GM19025 (cell line): ENCODE results near the gene ALG11.
"Not testable (repeated sequence)": the region's sequence is repeated elsewhere in the genome, so short reads cannot be mapped to it uniquely, and the experiment has no call there.

Source experiments
- ATAC-seq: cut with Tn5 transposase; IDR thresholded peaks from one replicate; pipeline ENCODE4 v1.9.1; 2021; ENCODE audit warnings: mild to moderate bottlenecking, low read depth, moderate library complexity; ENCODE audit not compliant: unreplicated experiment

ALG11 gene

GRCh38 chr13:52025475-52026245 lies 13.5 kb downstream of the ALG11 start:
- no peak for ATAC-seq

GRCh38 chr13:52026246-52026626 lies 14.0 kb downstream of the ALG11 start:
- no peak for ATAC-seq

GRCh38 chr13:52027832-52028231 lies 15.6 kb downstream of the ALG11 start:
- ATAC-seq = no peak

- ATAC-seq = no peak
These were observed 17.4 kb downstream of the ALG11 start for GRCh38 chr13:52029569-52029968.

GRCh38 chr13:52030401-52030800 lies 18.2 kb downstream of the ALG11 start:
- not testable (repeated sequence) for ATAC-seq

DNA sequence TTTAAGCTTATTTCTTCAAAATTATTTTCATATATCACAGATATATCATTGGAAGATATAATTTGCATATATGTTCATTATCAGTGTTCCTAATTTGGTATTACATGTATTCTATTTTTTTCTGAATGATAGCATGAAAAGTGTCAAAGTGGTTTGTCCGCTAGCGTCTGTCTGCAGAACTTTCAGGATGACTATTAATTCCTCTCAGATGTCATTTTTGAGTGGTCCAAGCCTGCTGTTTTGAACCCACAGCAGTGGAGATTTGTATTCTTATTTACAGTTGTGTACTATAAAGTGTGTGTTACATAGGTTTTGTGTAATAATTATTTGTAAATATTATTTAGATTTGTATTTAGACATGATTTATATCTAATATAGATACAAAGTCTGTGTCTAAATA lies 20.8 kb downstream of the ALG11 start:
- ATAC-seq = no peak

GRCh38 chr13:52034616-52035226 lies 22.5 kb downstream of the ALG11 start:
- ATAC-seq = no peak

DNA sequence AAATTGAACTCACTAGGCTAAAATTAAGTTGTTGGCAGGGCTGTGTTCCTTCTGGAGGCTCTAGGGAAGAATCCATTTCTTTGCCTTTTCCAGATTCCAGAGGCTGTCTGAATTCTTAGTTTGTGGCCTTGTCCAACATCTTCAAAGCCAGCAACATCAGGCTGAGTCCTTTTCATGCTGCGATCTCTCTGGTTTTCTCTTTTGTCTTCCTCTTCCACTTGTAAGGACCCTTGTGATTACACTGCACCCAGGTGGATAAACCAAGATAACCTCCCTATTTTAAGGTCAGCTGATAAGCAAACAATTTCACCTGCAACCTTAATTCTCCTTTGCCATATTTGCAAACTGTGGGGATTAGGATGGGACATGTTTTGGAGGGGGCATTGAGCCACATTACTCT lies 23.8 kb downstream of the ALG11 start:
- ATAC-seq = no peak

DNA sequence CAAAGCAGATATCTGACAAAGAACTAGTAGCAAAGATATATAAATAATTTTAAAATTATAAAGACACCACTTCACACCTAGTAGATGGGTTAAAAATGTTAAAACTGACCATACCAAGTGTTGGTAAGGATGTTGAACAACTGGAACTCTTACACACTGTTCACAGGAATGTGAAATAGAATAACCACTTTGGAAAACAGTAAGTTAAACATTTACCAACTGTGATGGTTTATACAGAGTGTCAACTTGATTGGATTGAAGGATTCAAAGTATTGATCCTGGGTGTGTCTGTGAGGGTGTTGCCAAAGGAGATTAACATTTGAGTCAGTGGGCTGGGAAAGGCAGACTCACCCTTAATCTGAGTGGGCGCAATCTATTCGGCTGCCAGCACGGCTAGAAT lies 31.5 kb downstream of the ALG11 start:
- ATAC-seq = no peak

DNA sequence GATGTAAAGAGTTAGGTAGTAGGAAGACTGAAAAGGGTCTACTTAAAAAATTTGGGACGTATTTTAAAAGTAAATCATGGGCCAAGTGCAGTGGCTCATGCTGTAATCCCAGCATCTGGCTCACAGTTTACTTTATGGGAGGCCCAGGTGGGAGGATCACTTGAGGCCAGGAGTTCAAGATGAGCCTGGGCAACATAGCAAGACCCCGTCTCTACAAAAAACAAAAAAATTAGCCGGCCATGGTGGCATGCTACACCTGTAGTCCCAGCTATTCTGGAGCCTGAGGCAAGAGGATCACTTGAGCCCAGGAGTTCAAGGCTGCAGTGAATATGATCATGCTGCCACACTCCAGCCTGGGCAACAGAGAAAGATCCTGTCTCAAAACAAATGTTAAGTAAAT lies 35.3 kb downstream of the ALG11 start:
- no peak for ATAC-seq

GRCh38 chr13:52048516-52048915 lies 36.3 kb downstream of the ALG11 start:
- no peak for ATAC-seq

DNA sequence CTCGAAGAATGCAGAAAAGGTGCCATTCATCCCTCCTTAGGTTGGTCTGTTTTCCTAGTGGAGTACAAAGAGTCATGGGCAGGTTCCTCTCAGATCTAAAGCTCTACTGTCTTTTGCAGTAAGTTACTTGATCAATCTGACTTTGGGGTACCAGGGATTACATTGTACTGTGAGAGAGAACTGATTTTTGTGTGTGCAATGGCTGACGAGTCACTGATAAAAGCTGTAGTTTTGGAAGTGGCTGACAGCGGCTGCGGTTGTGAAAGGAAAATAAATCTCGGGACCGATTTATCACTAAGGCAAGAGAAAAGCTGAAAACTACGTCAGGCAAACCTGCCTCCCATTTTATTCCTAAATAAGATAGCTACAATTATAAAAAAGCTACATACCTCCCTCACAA lies 39.2 kb downstream of the ALG11 start:
- ATAC-seq = no peak

DNA sequence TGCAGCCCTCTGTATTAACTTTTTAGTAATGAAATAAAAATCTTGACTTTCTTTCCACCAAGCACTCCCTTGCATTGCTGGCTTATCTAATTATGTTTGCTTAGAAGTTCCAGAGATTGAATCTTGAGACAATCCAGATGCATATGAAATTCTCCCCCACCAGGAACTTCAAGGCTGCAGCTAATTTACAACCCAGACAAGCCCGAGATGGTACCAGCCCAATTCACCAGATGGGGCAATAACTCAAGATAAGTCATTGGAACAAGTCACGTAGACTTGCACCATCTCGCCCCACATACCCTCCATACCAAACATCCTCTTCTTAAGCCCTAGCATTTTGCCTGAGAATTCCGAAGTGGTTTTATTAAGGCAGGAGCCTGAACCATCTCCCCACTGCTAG lies 41.3 kb downstream of the ALG11 start:
- no peak for ATAC-seq

GRCh38 chr13:52061064-52061463 lies 48.9 kb downstream of the ALG11 start:
- ATAC-seq = not testable (repeated sequence)

DNA sequence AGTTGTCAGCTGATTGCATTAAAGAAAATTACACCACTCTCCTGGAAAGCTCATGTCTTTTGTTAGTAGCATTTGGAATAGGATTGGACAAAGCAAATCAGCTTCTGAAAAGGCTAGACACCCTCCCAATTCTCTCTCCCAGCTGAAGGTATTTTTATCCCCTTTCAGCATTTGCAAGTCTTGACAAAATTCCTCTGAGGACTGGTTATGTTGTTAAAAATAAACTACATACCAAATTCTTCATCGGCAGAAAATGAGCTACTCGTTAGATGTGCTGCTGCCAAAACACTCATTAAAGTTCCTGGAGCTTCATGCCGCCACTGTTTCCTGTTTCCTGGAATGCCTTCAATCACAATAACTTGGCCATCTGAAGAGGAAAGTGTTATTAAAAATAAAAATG lies 49.4 kb downstream of the ALG11 start:
- no peak for ATAC-seq

GRCh38 chr13:52067237-52067636 lies 55.0 kb downstream of the ALG11 start:
- no peak for ATAC-seq

GRCh38 chr13:52070929-52071523 lies 58.8 kb downstream of the ALG11 start:
- no peak for ATAC-seq
